Esophagus mucosa (tissue), 1 donor: ENCODE results near the gene LANCL2. TPM values are rescaled to one million over a fixed set of nuclear protein-coding genes. Genes with fewer than 3 reads are reported as not detected.
"Not testable (repeated sequence)": the region's sequence is repeated elsewhere in the genome, so short reads cannot be mapped to it uniquely, and the experiment has no call there.

Experiments
- ATAC-seq: fragments of 200-7000 bp; cut with Tn5 transposase; one replicate; pipeline ENCODE4 v1.9.1; 2020
- total RNA-seq: library from RNA; stranded (reverse); gene quantifications from one replicate; pipeline ENCODE4 v1.2.4, GENCODE V29; 2023
- donor health status: DM: yes; HTN: yes; CAD: no.

Gene LANCL2
- total RNA-seq, 1 donor from 2014 or later = 10.0 TPM

DNA sequence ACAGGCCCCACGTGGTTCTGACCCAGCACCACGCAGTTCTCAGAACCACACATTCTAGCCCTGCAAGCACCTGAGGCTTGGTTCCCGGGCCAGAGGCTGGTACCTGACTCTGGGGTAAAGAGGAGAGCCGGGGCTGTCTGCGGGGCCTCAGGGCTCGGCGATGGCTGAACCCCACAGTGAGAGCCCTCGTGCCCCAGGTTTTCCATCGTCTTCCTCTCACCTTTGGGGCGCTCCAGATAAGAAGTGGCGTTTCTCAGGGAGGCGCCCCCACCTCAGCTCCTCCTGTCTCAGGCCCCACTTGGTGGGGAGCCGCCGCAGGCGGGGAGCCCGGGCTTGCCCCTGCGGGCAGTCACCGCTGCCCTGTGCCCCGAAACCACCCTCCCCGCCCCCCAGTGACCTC lies 2.2 kb upstream of the LANCL2 start:
- no peak for ATAC-seq

DNA sequence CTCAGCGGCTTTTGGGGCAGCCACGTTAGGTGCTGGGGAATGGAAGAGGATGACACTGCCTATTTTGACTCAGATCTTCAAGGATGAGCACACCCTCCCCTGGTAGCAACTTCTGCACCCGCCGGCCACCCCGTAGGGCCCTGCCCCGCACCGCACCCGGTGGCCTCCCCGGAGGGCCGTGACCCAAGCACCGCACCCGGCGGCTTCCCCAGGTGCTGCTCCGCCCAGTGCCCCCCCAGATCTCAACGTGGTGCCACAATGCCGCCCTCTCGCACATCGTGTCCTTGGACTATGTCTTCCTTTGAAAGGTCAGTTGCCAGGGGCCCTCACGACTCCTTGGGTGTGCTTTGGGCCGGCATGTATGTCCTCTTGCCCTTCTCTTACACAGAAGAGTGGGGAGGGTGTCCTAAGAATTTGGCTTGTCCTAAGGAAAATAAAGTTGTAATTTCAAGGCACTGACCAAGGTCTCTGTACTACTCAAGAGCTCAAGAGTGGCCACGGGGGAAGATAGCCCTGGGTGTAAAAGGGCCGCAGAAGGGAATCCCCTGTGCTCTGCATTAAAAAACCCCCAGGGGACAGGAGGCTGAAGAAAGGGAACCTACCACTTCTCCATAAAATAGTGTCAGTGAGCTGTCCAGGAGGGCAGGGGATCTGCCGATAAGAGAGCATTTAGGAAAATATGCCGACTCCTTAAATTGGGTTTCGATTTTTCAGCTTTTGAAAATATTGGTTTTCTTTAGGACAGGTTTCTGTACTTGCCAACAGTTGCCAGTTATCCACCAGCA lies 1.6 kb upstream of the LANCL2 start:
- no peak for ATAC-seq

DNA sequence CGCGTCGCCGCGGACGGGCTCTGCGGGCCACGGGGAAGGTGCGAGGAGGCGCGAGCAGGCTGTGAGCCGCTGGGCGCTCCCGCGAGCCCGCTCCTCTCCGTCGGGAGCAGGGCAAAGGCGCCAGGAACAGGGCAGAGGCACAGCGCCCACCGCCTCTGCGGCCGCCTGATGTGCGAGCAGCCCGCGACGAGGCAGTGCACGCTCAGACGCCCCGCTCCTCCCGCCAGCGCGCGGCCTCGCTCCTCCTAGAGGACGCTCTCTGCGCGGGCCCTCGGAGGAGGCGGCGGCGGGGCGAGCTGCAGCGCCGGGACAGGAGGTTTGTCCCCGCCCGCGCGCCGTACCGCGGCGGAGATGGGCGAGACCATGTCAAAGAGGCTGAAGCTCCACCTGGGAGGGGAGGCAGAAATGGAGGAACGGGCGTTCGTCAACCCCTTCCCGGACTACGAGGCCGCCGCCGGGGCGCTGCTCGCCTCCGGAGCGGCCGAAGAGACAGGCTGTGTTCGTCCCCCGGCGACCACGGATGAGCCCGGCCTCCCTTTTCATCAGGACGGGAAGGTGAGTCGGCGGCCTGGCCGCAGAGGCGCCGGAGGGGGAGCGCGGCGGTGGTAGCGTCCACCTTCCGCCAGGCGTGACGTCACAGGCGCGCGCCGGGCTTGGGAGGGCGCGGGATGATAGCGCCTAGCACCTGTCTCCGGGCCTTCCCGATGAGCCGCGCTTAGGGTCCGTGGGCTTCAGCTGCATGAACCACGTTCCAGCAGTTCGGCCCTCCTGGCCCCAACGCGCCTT lies 731 bp downstream of the LANCL2 start:
- ATAC-seq = peak; percentile 99

DNA sequence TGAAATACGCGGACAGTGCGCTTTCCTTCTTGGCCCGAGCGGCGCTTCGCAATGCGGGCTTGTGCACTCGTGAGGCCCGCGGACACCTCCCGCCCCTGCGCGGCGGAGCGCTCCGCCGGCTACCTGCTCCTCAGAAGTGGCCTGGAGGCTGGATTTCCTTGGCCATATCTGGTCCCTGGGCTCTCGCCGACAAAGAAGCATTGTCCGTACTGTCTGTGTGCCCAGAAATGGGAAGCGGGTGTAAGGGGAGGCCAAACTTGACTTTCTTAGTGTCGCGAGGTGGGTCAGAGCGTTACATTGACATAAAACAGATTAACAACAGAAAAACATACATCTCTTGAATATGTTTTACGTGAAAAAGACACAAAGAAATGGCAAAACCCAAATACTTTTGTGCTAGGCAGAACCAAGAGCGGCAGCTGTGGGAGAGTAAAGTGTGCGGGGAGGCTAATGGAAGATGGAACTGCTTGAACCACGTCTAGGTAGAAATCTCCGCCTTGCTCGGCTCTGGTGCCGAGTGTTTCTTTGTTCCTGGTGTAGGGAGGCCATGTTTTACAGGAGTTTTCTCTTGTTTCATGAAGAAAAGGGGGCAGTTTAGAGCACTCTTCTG lies 1.4 kb downstream of the LANCL2 start:
- ATAC-seq = peak; percentile 17

DNA sequence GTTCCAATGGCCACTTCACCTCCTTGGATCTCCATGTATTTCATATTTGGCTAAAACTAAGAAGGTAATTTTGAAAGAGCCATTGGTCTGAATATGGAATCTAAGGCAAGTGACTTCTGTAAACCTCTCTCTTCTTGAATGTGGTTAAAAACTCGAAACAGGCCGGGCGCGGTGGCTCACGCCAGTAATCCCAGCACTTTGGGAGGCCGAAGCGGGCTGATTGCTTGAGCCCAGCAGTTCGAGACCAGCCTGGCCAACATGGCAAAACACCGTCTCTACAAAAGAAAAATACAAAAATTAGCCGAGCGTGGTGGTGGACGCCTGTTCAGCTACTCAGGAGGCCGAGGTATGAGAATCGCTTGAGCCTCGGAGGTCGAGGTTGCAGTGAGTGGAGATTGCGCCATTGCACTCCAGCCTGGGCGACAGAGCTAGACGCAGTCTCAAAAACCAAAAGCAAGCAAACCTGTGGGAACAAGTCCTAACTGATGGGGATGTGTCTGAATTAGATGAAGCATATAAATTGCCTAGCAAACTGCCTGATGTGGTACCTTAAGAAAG lies 2.2 kb downstream of the LANCL2 start:
- ATAC-seq = no peak

- ATAC-seq = no peak
Observed at GRCh38 chr7:55369427-55370400, 4.6 kb downstream of the LANCL2 start.

DNA sequence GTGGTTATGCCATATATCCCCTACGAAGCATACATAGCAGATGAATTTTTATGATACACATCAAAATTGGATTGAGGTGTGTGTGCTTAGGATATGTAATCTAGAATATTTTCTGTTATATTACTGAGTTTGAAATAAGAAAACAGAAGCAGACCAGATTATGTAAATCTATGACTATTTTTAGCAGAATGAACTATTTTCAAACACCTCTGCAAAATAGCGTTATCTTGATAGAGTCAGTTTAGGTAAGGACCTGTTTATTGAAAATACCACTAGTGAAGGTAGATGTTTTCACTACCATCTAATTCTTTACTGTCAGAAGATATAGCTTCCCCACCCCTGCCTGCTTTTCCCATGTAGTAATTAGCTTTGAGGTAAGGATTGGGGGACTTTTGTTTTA lies 9.1 kb downstream of the LANCL2 start:
- no peak for ATAC-seq

GRCh38 chr7:55375237-55375636 lies 10.1 kb downstream of the LANCL2 start:
- no peak for ATAC-seq

GRCh38 chr7:55377162-55377817 lies 12.2 kb downstream of the LANCL2 start:
- no peak for ATAC-seq

GRCh38 chr7:55379285-55379684 lies 14.1 kb downstream of the LANCL2 start:
- no peak for ATAC-seq

DNA sequence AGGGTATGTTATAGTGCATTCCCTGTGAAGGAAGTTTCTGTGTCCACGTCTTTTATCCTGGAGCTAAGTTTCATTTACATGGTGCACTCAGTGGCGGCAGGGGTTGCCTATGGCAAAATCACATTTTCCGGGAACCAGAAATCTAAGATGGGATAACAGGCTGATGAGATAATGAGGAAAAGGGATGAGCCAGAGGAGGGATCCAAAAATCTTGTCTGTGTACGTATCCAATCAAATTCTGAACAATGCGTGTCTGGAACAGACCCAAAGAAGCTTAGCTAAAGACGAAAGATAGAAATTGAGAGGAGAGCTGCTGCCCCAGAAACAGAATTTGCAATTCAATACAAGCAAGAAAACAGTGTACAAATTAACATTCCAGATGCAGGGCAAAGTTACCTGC lies 16.1 kb downstream of the LANCL2 start:
- no peak for ATAC-seq

GRCh38 chr7:55381696-55382095 lies 16.6 kb downstream of the LANCL2 start:
- ATAC-seq = no peak

- no peak for ATAC-seq
Observed at GRCh38 chr7:55382251-55382650, 17.1 kb downstream of the LANCL2 start.

GRCh38 chr7:55386541-55386940 lies 21.4 kb downstream of the LANCL2 start:
- no peak for ATAC-seq

DNA sequence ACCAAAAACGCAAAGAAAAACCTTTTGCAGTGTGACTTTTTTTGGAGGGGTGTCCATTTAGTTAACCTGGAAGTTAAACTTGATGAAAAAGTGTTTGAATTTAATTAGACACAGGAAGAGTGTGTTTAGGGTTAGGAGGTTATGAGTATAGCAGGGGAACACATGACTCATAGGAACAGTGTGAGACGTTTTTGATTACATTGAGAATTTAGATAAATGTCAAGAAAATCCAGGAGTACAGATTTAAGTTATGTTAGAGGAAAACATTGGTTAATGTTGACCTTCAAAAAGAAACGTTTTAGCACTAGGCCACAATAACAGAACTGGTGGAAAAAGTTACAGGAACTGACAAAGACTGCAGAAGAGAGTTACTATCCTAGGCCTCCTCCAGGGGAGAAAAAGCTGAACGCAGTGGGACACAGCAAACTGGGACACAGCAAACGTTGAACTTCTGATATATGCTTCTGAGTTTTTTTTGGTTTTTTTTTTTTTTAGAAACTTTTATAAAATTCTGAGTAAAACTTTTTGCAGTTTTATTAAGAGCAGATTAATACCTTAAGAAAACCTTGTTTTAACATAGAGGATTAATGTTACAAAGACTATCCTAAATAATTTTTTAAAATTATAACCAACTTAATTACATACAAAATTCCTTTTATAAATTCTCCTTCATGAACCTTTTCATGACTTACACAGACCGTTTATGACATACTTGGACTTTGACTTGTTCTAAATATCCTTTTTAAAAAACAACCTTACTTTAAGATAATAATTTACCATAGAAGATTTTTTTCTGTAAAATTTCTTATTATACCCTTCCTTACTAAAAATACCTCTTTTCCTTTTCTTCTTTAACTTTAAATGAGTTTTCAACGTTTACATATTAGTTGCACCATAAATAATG lies 22.2 kb downstream of the LANCL2 start:
- no peak for ATAC-seq

GRCh38 chr7:55396233-55396785 lies 31.2 kb downstream of the LANCL2 start:
- ATAC-seq = no peak

- ATAC-seq = no peak
Observed at GRCh38 chr7:55397617-55398016, 32.5 kb downstream of the LANCL2 start.

DNA sequence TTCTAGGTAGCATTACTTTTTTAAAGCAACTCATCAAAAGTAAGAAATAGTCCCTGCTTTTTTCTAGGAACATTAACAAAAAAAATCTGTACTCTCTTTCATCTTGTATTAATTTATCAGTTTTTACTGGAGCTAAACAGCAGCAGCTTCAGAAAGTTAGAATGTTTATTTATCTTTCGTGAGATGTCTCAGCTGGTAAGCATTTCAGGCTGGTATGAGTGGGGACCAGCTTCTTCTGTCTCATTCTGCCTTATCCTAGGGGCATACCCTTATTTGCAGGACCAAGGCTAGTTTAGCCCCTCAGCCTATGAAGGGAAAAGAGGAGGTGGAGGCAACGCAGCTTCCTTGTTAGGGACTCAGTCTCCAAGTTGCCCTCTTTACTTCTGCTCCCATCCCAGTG lies 35.1 kb downstream of the LANCL2 start:
- no peak for ATAC-seq

- ATAC-seq = not testable (repeated sequence)
Observed at GRCh38 chr7:55402506-55402905, 37.4 kb downstream of the LANCL2 start.
